ENCODE measurements around the gene SLC6A8. TPM values are rescaled to one million over a fixed set of nuclear protein-coding genes. Genes with fewer than 3 reads are reported as not detected.
"Not testable (repeated sequence)": the region's sequence is repeated elsewhere in the genome, so short reads cannot be mapped to it uniquely, and the experiment has no call there.

Gene SLC6A8
- total RNA-seq, 1 experiment from 2014 or later, result 24.5 TPM

DNA sequence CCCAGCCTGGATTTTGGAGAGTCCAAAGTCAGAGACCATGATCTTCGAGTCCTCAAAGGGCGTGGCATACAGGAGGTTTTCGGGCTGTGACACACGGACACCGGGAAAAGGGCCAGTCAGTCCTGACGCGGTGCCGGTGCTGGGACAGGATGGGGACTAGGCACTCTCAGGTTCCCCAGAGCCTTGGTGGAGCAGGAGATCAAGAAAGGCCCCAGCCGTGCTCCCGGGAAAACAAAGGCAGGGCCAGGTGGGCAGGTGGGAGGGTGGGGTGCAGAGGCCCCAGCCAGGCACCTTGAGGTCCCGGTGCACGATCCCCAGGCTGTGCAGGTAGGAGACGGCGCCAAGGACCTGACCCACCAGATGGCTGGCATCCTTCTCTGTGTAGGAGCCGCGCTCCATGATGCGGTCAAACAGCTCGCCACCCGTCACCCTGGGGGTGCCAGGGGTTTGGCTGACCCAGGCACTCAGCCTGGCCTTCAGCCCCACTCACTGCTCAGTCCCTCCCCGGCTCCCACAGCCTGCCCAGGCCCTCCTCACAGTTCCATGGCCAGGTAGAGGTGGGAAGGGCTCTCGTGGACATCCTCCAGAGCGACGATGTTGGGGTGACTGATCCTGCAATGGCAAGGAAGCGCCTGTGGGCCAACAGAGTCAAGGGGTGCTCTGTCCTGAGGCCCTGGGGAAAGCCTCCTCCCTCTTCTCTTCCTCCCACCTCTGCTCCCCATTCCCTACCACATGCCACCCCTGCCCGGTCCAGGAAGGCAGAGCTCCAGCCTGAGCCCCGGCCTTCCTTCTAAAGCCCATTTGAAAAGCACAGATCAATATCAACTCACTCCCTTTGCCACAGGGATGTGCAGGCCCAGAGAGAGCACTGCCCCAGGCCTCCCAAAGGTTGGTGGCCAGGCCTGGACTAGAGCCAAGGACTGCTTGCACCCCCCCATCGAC is 15.9 kb upstream of the SLC6A8 start:
- DNase-seq (ENCODE audit: low read depth), result no peak

GRCh38 chrX:153672531-153673427 is 14.9 kb upstream of the SLC6A8 start:
- no peak for DNase-seq (ENCODE audit: low read depth)

DNA sequence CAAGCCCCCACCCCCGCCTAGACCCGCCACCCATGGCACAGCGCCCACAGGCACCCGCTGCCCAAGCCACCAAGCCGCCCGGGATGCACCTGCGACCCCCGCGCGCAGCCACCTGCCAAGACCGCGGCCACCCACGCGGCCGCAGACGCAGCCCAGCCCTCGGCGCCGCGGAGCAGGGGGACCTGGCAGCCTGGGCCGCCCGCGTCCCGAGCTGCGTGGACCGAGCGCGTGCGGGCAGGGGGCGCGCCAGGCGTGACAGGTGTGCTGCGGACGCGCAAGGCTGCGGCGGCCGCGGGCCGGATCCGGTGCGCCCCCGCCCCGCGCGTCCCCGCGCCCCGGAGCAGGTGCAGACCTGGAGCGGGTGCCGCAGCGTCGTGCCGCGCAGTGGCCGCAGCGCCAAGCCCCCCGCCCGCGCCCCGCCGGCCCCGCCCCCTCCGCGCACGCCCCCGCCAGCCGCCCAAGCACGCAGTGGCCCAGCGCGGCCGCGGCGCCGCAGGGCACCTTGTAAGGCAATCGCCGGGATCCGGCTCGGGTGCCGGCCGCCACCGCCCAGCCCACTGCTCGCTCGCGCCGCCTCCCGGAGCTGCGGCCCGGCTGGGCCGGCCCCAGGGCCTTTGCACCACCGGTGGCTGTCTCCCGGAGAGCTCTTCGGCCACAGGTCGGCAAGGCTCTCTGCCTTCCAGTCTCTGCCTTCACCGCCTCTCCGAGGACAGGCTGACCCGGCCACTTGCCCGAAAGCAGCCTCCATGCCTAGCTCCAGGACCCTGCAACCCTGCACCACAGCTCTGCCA is 14.1 kb upstream of the SLC6A8 start, which contains the start of gene PNCK:
TSS of gene PNCK (minus strand) at position 386 of the 791 bp plus-strand sequence. CDS start 737 bp downstream, outside the sequence.
- DNase-seq (ENCODE audit: low read depth), result no peak

- DNase-seq (ENCODE audit: low read depth), result no peak
These were observed 13.4 kb upstream of the SLC6A8 start for GRCh38 chrX:153674219-153674851.

GRCh38 chrX:153681175-153681574 is 6.6 kb upstream of the SLC6A8 start:
- no peak for DNase-seq (ENCODE audit: low read depth)

DNA sequence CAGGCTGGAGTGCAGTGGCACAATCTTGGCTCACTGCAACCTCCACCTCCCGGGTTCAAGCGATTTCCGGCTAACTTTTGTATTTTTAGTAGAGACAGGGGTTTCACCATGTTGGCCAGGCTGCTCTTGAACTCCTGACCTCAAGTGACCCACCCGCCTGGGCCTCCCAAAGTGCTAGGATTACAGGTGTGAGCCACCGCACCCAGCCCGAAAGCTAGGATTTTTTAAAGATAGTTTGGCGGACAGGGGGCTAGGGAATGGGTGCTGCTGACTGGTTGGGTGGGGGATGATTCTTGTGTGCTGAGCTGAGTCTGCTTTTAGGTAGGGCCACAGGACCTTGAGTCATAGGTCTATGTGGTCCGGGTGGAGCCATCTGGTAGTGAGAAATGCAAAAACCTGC is 4.2 kb upstream of the SLC6A8 start:
- not testable (repeated sequence) for DNase-seq (ENCODE audit: low read depth)

DNA sequence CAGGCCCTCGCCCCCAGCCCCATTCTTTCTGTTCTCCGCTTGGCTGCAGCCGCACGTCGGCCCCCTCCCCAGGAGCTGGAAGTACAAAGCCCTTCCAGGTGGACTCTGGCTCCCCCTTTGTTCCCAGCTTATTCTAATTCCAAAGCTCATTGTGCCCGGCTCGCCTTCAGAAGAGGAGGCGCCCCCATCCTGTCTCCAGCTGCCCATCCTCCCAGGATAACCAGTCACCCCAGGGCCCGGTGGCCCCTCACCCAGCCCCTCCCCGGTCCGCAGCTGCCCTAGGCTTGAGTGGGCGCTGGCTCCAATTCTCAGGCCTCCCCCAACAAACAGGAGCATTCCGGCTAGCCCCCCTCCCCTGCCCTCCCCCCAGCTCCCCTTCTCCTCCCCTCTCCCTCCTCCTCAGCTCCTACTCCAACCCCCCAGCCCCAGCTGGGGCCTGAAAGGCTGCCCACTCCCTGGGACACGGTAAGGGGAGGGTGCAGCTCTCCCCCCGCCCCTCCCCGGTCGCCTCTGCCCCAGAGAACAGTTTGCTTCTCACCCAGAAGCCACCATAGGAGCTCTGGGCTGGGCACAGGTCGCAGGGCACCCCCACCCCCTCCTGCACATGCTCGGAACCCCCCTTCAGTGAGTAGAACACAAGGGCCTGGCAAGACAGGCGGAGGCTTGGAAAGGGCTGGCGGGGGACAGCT is 3.1 kb upstream of the SLC6A8 start:
- DNase-seq (ENCODE audit: low read depth), result no peak

GRCh38 chrX:153685156-153685536 is 2.6 kb upstream of the SLC6A8 start:
- DNase-seq (ENCODE audit: low read depth), result no peak

DNA sequence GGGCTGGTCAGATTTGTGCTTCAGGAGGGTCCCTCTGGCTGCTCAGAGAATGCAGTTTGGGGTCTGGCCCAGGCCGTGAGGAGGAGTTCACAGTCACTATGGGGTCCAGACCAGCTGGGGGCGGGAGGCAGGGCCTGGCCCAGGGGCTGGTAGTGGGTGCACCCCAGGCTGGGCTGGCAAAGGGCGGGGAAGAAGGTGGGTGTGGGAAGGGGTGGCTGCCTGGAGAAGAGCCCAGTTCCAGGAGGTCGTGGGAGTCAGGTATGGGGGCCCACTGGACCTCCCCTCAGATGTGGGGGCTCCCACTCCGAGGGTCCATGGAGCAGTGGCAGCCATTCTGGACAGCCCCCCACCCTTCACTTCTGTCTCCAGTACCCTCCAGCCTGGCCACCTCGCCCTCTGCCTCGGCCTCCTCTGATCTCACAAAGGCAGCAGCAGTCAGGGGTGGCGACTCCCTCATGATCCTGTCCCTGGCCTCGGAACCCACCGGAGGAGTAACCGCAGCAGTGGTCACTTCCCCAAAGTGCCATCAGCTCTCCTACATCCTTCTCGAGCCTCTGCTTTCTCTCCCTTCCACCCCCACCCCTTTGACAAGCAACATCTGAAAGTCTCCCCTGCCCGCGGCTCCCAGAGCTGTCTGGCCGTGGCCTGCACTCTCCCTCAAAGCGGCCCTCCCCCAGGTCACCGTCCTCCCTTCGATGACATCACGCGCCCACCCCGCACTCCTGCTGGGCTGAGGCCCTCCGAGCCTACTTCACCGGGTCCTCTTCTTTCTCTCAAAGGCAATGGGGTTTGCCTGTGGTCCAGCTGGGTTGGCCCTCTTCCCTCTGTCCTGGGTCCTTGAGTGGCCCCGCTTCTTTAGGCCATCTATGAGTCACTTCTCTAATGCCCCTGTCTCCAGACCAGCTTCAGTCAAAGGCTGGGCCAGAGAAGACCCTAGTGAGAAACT is 1.7 kb upstream of the SLC6A8 start:
- no peak for DNase-seq (ENCODE audit: low read depth)

DNA sequence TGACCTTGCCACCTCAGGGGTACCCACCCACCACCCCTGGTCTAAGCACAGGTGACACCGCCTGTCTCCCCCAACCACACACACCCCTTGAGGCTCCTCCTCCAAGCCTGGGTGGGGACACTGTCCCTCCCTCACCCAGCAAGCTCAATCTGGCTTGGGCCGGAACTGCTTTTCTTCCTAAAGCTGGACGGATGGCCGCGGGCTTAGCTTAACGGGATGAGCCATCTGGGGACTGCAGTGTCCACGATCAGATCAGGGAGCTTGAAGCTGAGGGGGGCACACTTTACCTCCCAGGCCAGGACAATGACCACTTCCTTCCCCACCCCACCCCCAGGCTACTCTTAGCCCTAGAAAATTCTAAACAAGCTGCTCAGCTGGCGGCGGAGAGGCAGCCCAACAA is 1.0 kb upstream of the SLC6A8 start:
- DNase-seq (ENCODE audit: low read depth), result no peak

DNA sequence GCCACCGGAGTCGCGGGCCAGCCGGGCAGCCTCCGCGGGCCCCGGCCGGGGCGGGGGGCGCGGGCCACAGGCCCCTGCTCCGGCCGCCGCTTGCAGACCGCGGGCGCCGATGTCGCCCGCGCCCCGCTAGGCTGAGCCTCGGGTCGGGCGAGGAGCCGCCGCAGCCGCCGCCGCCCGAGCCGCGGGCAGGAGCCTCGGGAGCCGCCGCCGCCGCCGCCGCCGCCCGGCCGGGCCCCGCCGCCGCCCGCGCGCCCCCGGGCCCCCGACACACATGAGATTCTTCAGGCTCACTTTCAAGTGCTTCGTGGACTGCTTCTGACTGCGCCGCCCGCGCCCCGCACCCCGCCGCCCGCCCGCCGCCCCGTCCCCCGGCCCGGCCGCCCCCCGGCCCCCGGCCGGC is 345 bp downstream of the SLC6A8 start:
- DNase-seq (ENCODE audit: low read depth), result no peak

DNA sequence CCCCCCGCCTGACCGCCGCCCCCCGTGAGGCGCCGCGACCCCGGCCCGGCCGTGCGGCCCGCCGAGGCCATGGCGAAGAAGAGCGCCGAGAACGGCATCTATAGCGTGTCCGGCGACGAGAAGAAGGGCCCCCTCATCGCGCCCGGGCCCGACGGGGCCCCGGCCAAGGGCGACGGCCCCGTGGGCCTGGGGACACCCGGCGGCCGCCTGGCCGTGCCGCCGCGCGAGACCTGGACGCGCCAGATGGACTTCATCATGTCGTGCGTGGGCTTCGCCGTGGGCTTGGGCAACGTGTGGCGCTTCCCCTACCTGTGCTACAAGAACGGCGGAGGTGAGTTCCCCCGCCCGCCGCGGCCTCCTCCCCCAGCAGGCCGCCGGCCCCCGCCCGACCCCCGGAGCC is 780 bp downstream of the SLC6A8 start:
- no peak for DNase-seq (ENCODE audit: low read depth)

DNA sequence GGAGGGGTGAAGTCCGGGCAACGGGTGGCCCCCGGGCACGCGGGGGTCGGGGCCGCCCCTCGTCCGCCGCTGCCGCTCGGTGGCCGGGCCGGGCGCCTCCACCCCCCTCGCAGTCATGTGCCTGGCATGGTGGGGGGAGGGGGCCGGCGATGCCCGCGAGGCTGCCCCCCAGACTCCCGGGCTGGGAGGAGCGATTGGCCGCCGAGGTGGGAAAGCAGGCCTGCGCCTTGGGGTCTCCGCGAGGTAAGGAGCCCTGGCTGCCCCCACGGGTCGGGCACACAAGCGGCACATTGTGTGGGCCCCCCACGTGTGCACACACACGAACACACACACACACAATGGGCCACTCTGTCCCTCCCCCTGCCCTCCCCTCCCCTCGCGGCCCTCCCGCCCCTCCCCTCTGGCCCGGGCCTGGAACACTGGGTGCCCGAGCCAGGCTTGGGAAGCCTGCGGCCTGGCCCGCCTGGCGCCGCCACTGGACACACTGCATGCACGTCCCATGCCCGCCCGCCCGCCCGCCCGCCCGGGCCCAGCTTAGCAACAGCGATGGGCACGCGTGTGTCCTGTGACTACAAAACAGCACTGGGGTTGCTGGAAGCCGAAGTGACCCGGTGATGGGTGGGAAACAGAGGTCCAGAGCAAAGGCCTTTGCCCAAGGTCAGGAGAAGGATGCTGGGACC is 1.3 kb downstream of the SLC6A8 start:
- DNase-seq (ENCODE audit: low read depth), result peak; percentile 45

GRCh38 chrX:153689654-153690465 is 2.1 kb downstream of the SLC6A8 start:
- DNase-seq (ENCODE audit: low read depth), result peak; percentile 55

GRCh38 chrX:153690466-153690865 is 2.7 kb downstream of the SLC6A8 start:
- DNase-seq (ENCODE audit: low read depth), result no peak

GRCh38 chrX:153691032-153691827 is 3.5 kb downstream of the SLC6A8 start:
- not testable (repeated sequence) for DNase-seq (ENCODE audit: low read depth)

- no peak for DNase-seq (ENCODE audit: low read depth)
These were observed 4.3 kb downstream of the SLC6A8 start for GRCh38 chrX:153692003-153692402.

Measured in M059J (cell line).